Cardiac fibroblast (primary cell): ENCODE results near the gene FBXW11.
A peak's percentile ranks its signal among the peaks of the same experiment; 100 is the strongest.

ENCODE experiments used
- DNase-seq, 2 donors: peaks; one replicate each; pipeline versions ENCODE4 v3.0.0 to v3.0.0-alpha.2; 2010; ENCODE audit warnings: low read depth in 2 of 2
- H3K4me3 ChIP-seq, 2 donors: replicated peaks in 1 of 2; 1 replicate in 1 of 2; 2 replicates in 1 of 2; pipeline ENCODE4 v1.5.1; 2011; ENCODE audit warnings: low read depth in 2 of 2, low read length in 2 of 2, mild to moderate bottlenecking in 2 of 2, moderate library complexity in 1 of 2
- TF ChIP-seq, protein P1 (sequence below): IDR thresholded peaks from one replicate; pipeline ENCODE4 v1.5.1; 2011; ENCODE audit warnings: low read depth, mild to moderate bottlenecking, low read length, inconsistent platforms

FBXW11 gene

DNA sequence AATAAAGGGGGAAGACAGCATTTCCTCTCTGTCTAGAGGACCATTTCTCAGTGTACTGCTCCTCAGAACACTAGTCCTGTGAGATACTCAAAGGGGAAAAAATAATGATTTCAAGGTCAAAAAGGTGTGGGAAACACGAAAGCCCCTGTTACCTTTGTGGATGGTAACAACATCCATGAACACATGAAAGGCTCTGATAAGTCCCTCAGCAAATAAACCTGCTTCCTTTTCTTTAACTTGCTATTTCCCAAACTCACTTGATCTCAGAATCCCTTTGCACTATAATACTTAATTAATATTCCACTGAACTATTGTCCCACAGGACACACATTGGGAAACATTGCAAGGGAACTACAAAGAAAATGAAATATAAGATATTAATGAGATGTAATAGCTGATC is 155.2 kb downstream of the FBXW11 start:
- TF ChIP-seq, protein P1, sequence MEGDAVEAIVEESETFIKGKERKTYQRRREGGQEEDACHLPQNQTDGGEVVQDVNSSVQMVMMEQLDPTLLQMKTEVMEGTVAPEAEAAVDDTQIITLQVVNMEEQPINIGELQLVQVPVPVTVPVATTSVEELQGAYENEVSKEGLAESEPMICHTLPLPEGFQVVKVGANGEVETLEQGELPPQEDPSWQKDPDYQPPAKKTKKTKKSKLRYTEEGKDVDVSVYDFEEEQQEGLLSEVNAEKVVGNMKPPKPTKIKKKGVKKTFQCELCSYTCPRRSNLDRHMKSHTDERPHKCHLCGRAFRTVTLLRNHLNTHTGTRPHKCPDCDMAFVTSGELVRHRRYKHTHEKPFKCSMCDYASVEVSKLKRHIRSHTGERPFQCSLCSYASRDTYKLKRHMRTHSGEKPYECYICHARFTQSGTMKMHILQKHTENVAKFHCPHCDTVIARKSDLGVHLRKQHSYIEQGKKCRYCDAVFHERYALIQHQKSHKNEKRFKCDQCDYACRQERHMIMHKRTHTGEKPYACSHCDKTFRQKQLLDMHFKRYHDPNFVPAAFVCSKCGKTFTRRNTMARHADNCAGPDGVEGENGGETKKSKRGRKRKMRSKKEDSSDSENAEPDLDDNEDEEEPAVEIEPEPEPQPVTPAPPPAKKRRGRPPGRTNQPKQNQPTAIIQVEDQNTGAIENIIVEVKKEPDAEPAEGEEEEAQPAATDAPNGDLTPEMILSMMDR, result no peak
- no peak for DNase-seq
- H3K4me3 ChIP-seq, result no peak overlapping the region

DNA sequence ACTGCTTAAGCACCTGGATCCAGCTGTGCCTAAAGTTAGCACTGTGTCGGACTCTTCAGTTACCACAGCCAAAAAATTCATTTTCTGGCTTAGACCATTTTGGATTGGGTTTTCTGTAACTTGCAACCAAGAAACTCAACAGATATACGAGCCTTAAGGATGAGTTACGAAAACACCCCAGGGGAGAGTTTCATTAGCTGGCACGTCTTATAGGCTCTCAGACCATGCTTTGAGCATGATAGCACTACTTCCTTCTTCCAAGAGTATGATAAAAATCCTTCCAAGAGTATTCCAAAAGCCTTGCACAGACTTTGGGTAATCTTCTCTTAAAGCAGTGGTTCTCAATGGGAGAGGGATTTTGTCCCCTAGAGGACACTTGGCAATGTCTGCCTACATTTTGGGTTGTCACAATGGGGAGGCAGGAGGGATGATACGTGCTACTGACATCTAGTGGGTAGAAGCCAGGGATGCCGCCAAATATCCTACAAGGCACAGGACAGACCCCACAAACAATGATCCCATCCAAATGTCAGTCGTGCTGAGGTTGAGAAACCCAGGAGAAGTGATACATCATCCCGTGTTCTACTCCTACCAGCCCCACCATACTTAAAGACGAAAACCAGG is 156.0 kb downstream of the FBXW11 start:
- TF ChIP-seq, protein P1, result peak; percentile 7
- peak; percentile 17 to 18 for DNase-seq
- no peak overlapping the region for H3K4me3 ChIP-seq

DNA sequence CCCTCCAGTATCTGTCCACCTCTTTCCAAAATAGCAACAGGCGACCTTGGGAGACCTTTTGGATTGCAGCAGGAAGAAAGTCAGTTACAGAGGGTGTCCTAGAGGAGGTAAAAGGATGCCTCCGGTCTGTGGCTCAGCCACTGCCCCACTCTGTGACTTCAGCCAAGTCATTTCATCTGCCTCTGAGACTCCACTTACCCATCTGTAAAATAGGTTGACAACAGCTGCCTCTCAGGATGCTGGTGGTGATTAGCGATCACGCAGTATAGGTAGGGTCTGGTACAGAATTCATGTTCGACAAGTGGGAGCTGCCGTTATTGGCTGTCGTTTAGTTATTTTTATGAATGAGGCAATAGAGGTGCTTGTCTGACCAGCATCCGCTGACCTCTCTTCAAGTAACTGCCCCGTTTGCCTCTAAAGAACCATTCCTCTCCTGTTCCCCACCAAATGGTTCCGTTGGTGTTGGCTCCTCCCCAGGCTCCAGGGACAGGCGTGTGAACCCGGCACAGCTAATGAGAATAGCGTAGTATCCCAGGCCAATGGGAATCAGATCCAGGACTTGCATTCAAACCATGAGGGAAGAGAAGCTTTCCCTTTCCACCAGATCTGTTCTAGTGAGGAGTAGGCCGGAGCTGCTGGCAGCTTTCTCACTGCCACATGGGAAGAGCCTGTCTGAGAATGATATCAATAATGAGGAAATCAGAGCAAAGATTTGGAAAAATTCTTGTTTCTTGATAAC is 156.7 kb downstream of the FBXW11 start:
- TF ChIP-seq, protein P1, result no peak
- DNase-seq, result no peak
- no peak overlapping the region for H3K4me3 ChIP-seq

GRCh38 chr5:171848911-171849520 is 157.4 kb downstream of the FBXW11 start:
- TF ChIP-seq, protein P1, result peak; percentile 14
- no peak overlapping the region for H3K4me3 ChIP-seq
- peak in 1 of 2 donors; percentile 64 for DNase-seq

GRCh38 chr5:171848486-171848885 is 158.0 kb downstream of the FBXW11 start:
- DNase-seq, result no peak
- TF ChIP-seq, protein P1, result no peak

DNA sequence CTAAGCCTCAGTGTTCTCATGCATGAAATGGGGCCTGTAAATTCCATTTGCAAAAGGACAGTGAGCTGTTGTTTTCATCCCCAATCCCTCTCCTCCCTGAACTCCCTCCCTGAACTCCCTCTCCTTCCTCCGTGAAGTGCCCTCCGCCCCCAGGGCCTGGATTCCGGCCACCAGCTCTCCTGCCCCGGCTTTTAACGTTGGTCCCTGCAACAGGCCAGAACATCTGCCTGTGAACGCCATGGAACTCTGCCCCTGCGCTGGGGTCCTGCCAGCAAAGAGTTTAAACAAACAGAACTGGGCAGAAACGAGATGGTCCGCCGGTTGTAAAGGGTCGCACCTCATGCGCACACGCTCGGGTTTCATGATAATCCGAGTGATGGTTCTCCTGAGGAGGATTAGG is 158.4 kb downstream of the FBXW11 start:
- TF ChIP-seq, protein P1, result no peak
- no peak for DNase-seq
- H3K4me3 ChIP-seq, result no peak overlapping the region

More at GRCh38 chr5:171848486-171848885, 158.0 kb downstream of the FBXW11 start:
- no peak overlapping the region for H3K4me3 ChIP-seq
